GM06990 (cell line): ENCODE measurements around the gene CSTPP1.
"Not testable (repeated sequence)": the region's sequence is repeated elsewhere in the genome, so short reads cannot be mapped to it uniquely, and the experiment has no call there.

Experiments
- DNase-seq: peaks from one replicate; pipeline ENCODE4 v3.0.0-alpha.2; 2011; ENCODE audit not compliant: insufficient read length; ENCODE audit errors: extremely low read depth
- H3K27me3 ChIP-seq: replicated peaks from 2 replicates; pipeline ENCODE4 v1.6.0; 2011; ENCODE audit warnings: low read length; ENCODE audit not compliant: control insufficient read depth, insufficient read depth
- H3K36me3 ChIP-seq: 2 replicates; pipeline ENCODE4 v1.5.1; 2011; ENCODE audit warnings: low read length; ENCODE audit not compliant: control insufficient read depth, insufficient read depth
- H3K4me3 ChIP-seq: replicated peaks from 2 replicates; pipeline ENCODE4 v1.5.1; 2011; ENCODE audit warnings: low read depth, mild to moderate bottlenecking, control low read depth, low read length
- TF ChIP-seq, protein P1 (sequence below): IDR thresholded peaks from 2 replicates; pipeline ENCODE4 v1.5.1; 2011; ENCODE audit warnings: low read length, control low read depth, mild to moderate bottlenecking, inconsistent platforms; ENCODE audit not compliant: insufficient read depth, poor library complexity, severe bottlenecking

The CSTPP1 gene

DNA sequence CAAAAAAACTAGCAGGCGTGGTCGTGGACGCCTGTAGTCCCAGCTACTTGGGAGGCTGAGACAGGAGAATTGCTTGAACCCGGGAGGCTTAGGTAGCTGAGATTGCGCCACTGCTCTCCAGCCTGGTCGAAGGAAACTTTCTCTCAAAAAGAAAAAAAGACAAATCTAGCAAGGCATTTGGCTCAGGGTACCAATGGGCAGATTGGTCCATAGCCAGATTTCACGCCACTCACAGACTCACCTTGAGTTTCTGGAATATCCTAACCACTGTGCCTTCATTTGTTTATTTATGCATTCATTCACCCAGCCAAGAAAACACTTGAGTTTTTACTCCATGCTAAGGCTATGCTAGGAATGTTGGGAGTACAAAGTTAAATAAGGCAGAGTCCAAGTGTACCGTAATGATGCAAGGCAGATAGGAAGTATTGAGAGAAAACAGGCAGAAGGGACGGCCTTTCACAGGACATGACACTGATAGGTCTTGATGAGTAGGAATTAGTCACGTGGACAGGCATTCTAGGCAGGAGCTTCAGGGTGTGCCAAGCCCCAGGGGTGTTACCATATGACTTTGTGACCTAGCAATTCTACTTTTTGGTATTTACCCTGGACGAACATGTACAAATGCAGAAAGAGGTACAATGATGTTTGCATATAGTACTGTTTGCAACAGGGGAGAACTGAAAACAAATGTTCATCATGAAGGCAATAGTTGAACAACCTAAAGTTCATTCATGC is 252.7 kb downstream of the CSTPP1 start:
- TF ChIP-seq, protein P1, sequence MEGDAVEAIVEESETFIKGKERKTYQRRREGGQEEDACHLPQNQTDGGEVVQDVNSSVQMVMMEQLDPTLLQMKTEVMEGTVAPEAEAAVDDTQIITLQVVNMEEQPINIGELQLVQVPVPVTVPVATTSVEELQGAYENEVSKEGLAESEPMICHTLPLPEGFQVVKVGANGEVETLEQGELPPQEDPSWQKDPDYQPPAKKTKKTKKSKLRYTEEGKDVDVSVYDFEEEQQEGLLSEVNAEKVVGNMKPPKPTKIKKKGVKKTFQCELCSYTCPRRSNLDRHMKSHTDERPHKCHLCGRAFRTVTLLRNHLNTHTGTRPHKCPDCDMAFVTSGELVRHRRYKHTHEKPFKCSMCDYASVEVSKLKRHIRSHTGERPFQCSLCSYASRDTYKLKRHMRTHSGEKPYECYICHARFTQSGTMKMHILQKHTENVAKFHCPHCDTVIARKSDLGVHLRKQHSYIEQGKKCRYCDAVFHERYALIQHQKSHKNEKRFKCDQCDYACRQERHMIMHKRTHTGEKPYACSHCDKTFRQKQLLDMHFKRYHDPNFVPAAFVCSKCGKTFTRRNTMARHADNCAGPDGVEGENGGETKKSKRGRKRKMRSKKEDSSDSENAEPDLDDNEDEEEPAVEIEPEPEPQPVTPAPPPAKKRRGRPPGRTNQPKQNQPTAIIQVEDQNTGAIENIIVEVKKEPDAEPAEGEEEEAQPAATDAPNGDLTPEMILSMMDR = no peak
- Histone ChIP-seq H3K27me3 (no peaks in the 10 kb centered on the region), H3K36me3 (no peaks in the 10 kb centered on the region), H3K4me3 (no peak overlapping the region)
- no peak for DNase-seq

DNA sequence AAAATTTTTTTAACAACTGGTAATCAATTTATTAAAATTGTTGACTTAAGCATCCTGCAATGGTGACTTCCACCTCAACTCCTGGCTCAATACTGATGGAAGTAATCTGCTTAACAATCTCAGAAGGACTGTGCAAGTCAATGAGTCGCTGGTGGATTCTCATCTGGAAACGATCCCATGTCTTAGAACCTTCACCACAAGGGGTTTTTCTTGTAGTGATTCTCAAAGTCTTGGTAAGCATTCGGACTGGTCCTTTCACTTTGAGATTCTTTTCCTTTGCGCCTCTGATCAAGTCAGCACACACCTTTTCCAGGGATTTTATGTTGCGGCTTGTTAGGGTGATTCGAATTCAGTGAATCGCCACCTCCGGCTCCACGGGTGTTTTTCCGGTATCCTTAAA is 254.6 kb downstream of the CSTPP1 start:
- DNase-seq, H3K4me3 ChIP-seq, H3K36me3 ChIP-seq, H3K27me3 ChIP-seq: not testable (repeated sequence)

DNA sequence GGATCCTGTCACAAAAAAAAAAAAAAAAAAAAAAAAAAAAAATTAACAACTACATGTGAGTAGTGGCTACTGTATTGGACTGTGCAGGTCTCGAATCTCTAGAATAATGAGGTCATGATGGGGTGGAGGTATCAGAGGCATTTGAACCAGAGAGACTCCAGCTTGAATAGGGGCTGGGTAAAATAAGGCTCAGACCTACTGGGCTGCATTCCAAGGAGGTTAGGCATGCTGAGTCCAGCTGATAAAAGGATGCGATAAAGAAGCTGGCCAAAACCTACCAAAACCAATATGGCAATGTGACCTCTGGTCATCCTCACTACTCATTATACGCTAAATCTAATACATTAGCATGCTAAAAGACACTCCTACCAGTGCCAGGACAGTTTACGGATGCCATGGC is 255.6 kb downstream of the CSTPP1 start:
- TF ChIP-seq, protein P1 = no peak
- H3K27me3 ChIP-seq = no peaks in the 10 kb centered on the region
- no peaks in the 10 kb centered on the region for H3K36me3 ChIP-seq
- DNase-seq = no peak
- no peak overlapping the region for H3K4me3 ChIP-seq

DNA sequence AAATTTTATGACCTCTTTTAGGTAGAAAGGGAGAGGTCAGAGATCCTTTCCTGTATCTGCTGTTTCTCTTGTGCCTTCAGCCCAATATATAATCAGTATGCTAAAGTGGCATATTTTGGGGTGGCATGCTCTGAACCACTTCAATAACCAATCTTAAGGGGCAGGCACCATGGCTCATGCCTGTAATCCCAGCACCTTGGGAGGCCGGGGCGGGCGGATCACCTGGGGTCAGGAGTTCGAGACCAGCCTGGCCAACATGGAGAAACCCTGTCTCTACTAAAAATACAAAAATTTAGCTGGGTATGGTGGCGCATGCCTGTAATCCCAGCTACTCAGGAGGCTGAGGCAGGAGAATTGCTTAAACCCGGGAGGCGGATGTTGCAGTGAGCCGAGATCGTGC is 261.6 kb downstream of the CSTPP1 start:
- DNase-seq, H3K36me3 ChIP-seq, H3K4me3 ChIP-seq, H3K27me3 ChIP-seq: not testable (repeated sequence)

DNA sequence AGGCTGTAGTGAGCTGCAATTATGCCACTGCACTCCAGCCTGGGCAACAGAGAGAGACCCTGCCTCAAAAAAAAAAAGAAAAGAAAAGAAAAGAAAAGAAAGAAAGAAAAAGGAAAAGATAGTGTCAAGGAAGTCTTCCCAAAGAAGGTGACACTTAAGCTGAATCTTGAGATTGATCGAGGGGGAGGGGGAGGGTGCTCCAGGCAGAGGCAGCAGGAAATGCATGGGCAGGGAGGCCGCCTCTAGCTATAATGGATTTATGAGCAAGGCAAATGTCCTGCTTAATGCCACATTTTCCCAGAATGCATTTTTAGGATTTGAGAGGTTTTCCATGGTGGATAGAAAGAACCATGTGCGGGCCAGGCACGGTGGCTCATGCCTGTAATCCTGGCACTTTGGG is 264.5 kb downstream of the CSTPP1 start:
- H3K27me3 ChIP-seq = no peaks in the 10 kb centered on the region; the same call in 1 of the 2 replicates
- no peak for DNase-seq
- TF ChIP-seq, protein P1 = no peak
- no peak overlapping the region for H3K4me3 ChIP-seq
- H3K36me3 ChIP-seq = no peaks in the 10 kb centered on the region

DNA sequence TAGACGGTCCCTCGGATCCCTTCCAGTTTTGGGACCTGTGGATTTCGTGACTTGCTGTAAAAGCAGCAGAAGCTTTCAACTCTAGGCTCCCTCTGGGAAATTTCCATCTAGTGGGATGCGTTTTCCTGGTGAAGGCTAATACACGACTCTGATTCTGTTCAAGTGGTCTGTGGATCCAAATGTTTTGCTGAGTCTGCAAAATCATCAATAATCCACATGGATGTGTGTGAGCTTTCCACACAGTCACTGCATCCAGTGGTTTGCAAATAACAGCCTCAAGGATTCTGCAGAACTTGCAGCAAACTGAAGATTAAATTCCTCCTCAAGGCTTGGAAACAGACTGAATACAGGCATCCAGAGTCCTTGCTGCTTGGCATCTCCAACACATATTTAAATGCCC is 266.0 kb downstream of the CSTPP1 start:
- no peaks in the 10 kb centered on the region; the same call in none of the 2 replicates for H3K27me3 ChIP-seq
- TF ChIP-seq, protein P1 = no peak
- no peak for DNase-seq
- H3K4me3 ChIP-seq = no peak overlapping the region
- no peaks in the 10 kb centered on the region for H3K36me3 ChIP-seq

DNA sequence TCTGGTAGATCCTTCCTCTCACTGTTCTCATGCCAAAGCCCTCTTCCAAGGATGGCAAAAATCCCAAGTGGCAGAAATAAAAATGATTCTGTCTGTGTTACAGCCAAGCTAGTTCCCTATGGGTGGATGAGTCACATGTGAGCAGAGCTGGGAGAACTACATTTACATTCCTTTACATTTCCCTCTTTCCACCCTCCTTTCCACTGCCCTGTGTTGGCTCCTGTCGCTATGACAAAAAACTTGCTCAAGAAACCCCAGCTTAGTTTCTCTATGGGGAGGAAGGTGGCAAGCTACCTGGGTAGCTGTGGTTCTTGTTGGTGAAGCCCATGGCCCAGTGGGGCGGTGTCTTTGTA is 268.1 kb downstream of the CSTPP1 start:
- Histone ChIP-seq H3K27me3 (no peaks in the 10 kb centered on the region; the same call in none of the 2 replicates), H3K36me3 (no peaks in the 10 kb centered on the region), H3K4me3 (no peak overlapping the region)
- TF ChIP-seq, protein P1 = no peak
- DNase-seq = no peak

DNA sequence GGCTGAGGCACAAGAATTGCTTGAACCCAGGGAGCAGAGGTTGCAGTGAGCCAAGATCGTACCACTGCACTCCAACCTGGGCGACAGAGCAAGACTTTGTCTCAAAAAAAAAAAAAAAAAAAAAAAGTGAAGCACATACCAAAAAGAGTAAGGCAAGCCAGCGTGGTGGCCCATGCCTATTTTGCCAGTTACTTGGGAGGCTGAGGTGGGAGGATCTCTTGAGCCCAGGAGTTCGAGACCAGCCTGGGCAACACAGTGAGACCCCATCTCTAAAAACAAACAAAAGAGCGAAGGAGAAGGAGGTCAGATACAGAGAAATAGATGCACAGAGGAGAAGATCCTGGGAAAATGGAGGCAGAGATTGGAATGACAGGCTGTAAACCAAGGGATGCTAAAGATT is 270.0 kb downstream of the CSTPP1 start:
- DNase-seq, H3K36me3 ChIP-seq, H3K4me3 ChIP-seq, H3K27me3 ChIP-seq: not testable (repeated sequence)
